Right atrium auricular region (tissue), 2 donors: Measurements from ENCODE around the gene SATB1. TPM values are rescaled to one million over a fixed set of nuclear protein-coding genes. Genes with fewer than 3 reads are reported as not detected.
"Not testable (repeated sequence)": the region's sequence is repeated elsewhere in the genome, so short reads cannot be mapped to it uniquely, and the experiment has no call there.

Experiments used
- DNase-seq: peaks from one replicate; pipeline ENCODE4 v3.0.0-alpha.2; 2019; ENCODE audit warnings: low spot score
- H3K27ac ChIP-seq, 2 donors: fragments of 200-600 bp; sonication (generic); 1 replicate in 1 of 2; 2 replicates in 1 of 2; pipeline ENCODE4 v1.5.1; 2016 to 2019
- H3K27me3 ChIP-seq, 2 donors: fragments of 200-600 bp; sonication (generic); one replicate each; pipeline versions ENCODE4 v1.5.1 to v1.6.0; 2017 to 2019
- H3K36me3 ChIP-seq: fragments of 200-600 bp; sonication (generic); one replicate; pipeline ENCODE4 v1.5.1; 2016
- H3K4me1 ChIP-seq, 2 donors: fragments of 200-600 bp; sonication (generic); one replicate each; pipeline versions ENCODE4 v1.5.1 to v1.6.0; 2017 to 2019
- H3K4me3 ChIP-seq, 2 donors: fragments of 200-600 bp; sonication (generic); 1 replicate in 1 of 2; 2 replicates in 1 of 2; pipeline ENCODE4 v1.5.1; 2017 to 2019; ENCODE audit warnings: mild to moderate bottlenecking in 1 of 2, moderate library complexity in 1 of 2
- H3K9me3 ChIP-seq, 2 donors: fragments of 200-600 bp; sonication (generic); one replicate each; pipeline ENCODE4 v1.5.1; 2019
- CTCF ChIP-seq, 2 donors: fragments of 200-600 bp; sonication (generic); IDR thresholded peaks; one replicate each; pipeline ENCODE4 v1.5.1; 2019; ENCODE audit warnings: antibody characterized with exemption in 2 of 2
- total RNA-seq, 2 donors: library from RNA; depleted of rRNA; stranded (reverse); fragments of >200 nt; gene quantifications; one replicate each; pipeline ENCODE4 v1.1.0, GENCODE V29; 2016

SATB1 gene
- total RNA-seq: 10 to 100 TPM; 41.6 to 45.2 TPM

- Histone ChIP-seq H3K9me3 (no peaks in the 10 kb centered on the region), H3K27ac (peak within 1 kb of the TSS; percentile 94 to 98), H3K4me1 (peaks cover 0 to 14% of the 10 kb centered on the region in 2 donors), H3K4me3 (peak within 1 kb of the TSS; percentile 88 to 89), H3K36me3 (no peaks in the 10 kb centered on the region), H3K27me3 (no peaks in the 10 kb centered on the region)
- peak; percentile 73 for DNase-seq
- no peak for TF ChIP-seq CTCF (IDR thresholded peaks at IDR 0.05)
These were observed at the start of gene SATB1 for GRCh38 chr3:18424729-18425640. Gene SATB1, minus strand, starts transcription at chr3:18425339. Its CDS starts 4,372 bp downstream, at chr3:18420967.

- Histone ChIP-seq H3K27me3 (no peaks in the 10 kb centered on the region), H3K9me3 (no peaks in the 10 kb centered on the region), H3K4me3 (no peak overlapping the region), H3K4me1 (no peaks in the 10 kb centered on the region), H3K27ac (no peak overlapping the region), H3K36me3 (no peaks in the 10 kb centered on the region)
- no peak for TF ChIP-seq CTCF (IDR thresholded peaks at IDR 0.05)
- DNase-seq: no peak
These were observed 49.1 kb upstream of the SATB1 start for GRCh38 chr3:18474202-18474601.

- Histone ChIP-seq H3K27ac (no peak overlapping the region), H3K27me3 (no peaks in the 10 kb centered on the region), H3K4me1 (no peaks in the 10 kb centered on the region), H3K9me3 (no peaks in the 10 kb centered on the region), H3K4me3 (no peak overlapping the region), H3K36me3 (no peaks in the 10 kb centered on the region)
- DNase-seq: no peak
- no peak for TF ChIP-seq CTCF (IDR thresholded peaks at IDR 0.05)
These were observed 44.6 kb upstream of the SATB1 start for GRCh38 chr3:18469775-18470174.

GRCh38 chr3:18466136-18466535 is 41.0 kb upstream of the SATB1 start:
- no peaks in the 10 kb centered on the region for H3K27me3 ChIP-seq
- no peak overlapping the region for H3K4me3 ChIP-seq

GRCh38 chr3:18454766-18455165 is 29.6 kb upstream of the SATB1 start:
- Histone ChIP-seq H3K4me3 (no peak overlapping the region), H3K27ac (no peak overlapping the region), H3K4me1 (no peaks in the 10 kb centered on the region), H3K9me3 (peaks cover 0 to 6% of the 10 kb centered on the region in 2 donors), H3K36me3 (no peaks in the 10 kb centered on the region), H3K27me3 (no peaks in the 10 kb centered on the region)
- no peak for DNase-seq
- no peak for TF ChIP-seq CTCF (IDR thresholded peaks at IDR 0.05)

More at GRCh38 chr3:18466136-18466535, 41.0 kb upstream of the SATB1 start:
- peaks cover 0 to 10% of the 10 kb centered on the region in 2 donors for H3K9me3 ChIP-seq
- DNase-seq: no peak
- H3K36me3 ChIP-seq: no peaks in the 10 kb centered on the region
- no peak for TF ChIP-seq CTCF (IDR thresholded peaks at IDR 0.05)
- H3K4me1 ChIP-seq: no peaks in the 10 kb centered on the region
- H3K27ac ChIP-seq: no peak overlapping the region

GRCh38 chr3:18449618-18450017 is 24.5 kb upstream of the SATB1 start:
- H3K9me3 ChIP-seq: peaks cover 0 to 18% of the 10 kb centered on the region in 2 donors
- H3K27me3 ChIP-seq, H3K27ac ChIP-seq, H3K4me3 ChIP-seq, DNase-seq, H3K36me3 ChIP-seq, H3K4me1 ChIP-seq: not testable (repeated sequence)
